A549 treated with GW870086 at 1 μM for 4 hours (cell line): ENCODE data around the gene CAPS. TPM values are rescaled to one million over a fixed set of nuclear protein-coding genes. Genes with fewer than 3 reads are reported as not detected.

Experiments used
- total RNA-seq: library from RNA; stranded (reverse); fragments of 200-300 nt; extraction: Qiagen RNA extraction; gene quantifications from 5 replicates; pipeline ENCODE4 v1.2.3, GENCODE V29; 2022; ENCODE audit warnings: low read depth

CAPS gene
- total RNA-seq: 0.86 to 1.5 TPM (median 0.96 TPM) in 5 replicates

GRCh38 chr19:5913739-5914357 lies at the start of gene CAPS:
Gene CAPS (plus strand): TSS chr19:5914254. CDS start chr19:5914407, 153 bp downstream.

GRCh38 chr19:5903624-5904351 lies 10.3 kb upstream of the CAPS start, which contains the start of gene NDUFA11:
Gene NDUFA11 (minus strand): TSS chr19:5903790. CDS start chr19:5903708, 82 bp downstream.

GRCh38 chr19:5904352-5905113 lies 9.5 kb upstream of the CAPS start, which contains the start of gene VMAC:
Gene VMAC (plus strand): TSS chr19:5904872. CDS start chr19:5904891, 19 bp downstream.

Other genes with a start within 250 kb of the CAPS start
- 49.7 to 74.6 TPM (median 63.9 TPM) in 5 replicates for gene MICOS13, start 233.7 kb upstream of the CAPS start, total RNA-seq
- gene HSD11B1L, start 233.2 kb upstream of the CAPS start, total RNA-seq: 3.6 to 5.1 TPM (median 4.7 TPM) in 5 replicates
- 707 to 899 TPM (median 777 TPM) in 5 replicates for gene RPL36, start 224.0 kb upstream of the CAPS start, total RNA-seq
- 47.9 to 61.8 TPM (median 60.1 TPM) in 5 replicates for gene LONP1, start 194.1 kb upstream of the CAPS start, total RNA-seq
- not detected in 5 replicates for gene CATSPERD, start 193.6 kb upstream of the CAPS start, total RNA-seq
- 1.3 to 3.4 TPM (median 2.9 TPM) in 5 replicates for gene PRR22, start 129.5 kb upstream of the CAPS start, total RNA-seq
- 25.9 to 32.3 TPM (median 28.6 TPM) in 5 replicates for gene DUS3L, start 123.1 kb upstream of the CAPS start, total RNA-seq
- gene NRTN, start 109.2 kb upstream of the CAPS start, total RNA-seq: 0.85 to 1.6 TPM (median 1.5 TPM) in 5 replicates
- not detected in 5 replicates for gene FUT6, start 74.6 kb upstream of the CAPS start, total RNA-seq
- gene FUT3, start 62.8 kb upstream of the CAPS start, total RNA-seq: 0.20 TPM in 1 of 5 replicates, not detected in the others
- gene FUT5, start 43.7 kb upstream of the CAPS start, total RNA-seq: not detected in 5 replicates
- 223 to 297 TPM (median 285 TPM) in 5 replicates for gene NDUFA11, start 10.5 kb upstream of the CAPS start, total RNA-seq
- 0.21 to 0.65 TPM (median 0.61 TPM) in 5 replicates for gene VMAC, start 9.4 kb upstream of the CAPS start, total RNA-seq
- 39.7 to 43.9 TPM (median 43.0 TPM) in 5 replicates for gene RANBP3, start 63.9 kb downstream of the CAPS start, total RNA-seq
- 5.7 to 8.8 TPM (median 7.2 TPM) in 5 replicates for gene RFX2, start 196.2 kb downstream of the CAPS start, total RNA-seq
- gene ACSBG2, start 221.4 kb downstream of the CAPS start, total RNA-seq: not detected in 5 replicates